SU-DHL-6 (cell line): ENCODE measurements around the gene ADD1.

Source experiments
- EZH2phosphoT487 ChIP-seq: fragments of 200-600 bp; sonication (generic), shearing (Covaris generic); conservative IDR thresholded peaks from 2 replicates; pipeline ENCODE4 v1.6.1; 2018; ENCODE audit warnings: mild to moderate bottlenecking, antibody characterized with exemption, low read length, moderate library complexity, mixed read lengths
- TF ChIP-seq, protein P1 (sequence below): fragments of 200-600 bp; sonication (generic); IDR thresholded peaks from one replicate; pipeline ENCODE4 v1.5.1; 2017; ENCODE audit warnings: antibody characterized with exemption, mild to moderate bottlenecking, low read length, moderate library complexity; ENCODE audit not compliant: insufficient read depth, poor library complexity, severe bottlenecking

DNA sequence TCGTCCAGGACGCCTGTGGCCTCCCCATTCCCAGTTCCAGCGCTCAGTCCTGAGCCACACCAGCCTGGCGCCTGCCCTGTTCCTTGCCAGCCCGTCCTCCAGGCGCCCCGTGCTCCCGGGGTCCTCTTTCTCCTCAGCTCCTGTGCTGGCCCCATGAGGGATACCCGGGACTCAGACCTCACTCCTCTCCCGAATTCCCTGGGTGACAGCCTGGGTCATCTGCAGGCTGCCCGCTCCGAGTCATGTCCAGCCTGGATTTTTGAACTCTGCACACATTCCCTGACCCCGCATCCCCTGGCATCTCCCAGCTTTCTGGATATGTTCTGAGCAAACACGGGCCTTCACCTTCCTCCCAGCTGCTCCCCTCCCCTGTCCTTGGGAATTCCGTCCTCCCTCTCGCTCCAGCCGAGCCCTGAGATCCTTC, 14.9 kb upstream of the ADD1 start:
- TF ChIP-seq, protein P1, sequence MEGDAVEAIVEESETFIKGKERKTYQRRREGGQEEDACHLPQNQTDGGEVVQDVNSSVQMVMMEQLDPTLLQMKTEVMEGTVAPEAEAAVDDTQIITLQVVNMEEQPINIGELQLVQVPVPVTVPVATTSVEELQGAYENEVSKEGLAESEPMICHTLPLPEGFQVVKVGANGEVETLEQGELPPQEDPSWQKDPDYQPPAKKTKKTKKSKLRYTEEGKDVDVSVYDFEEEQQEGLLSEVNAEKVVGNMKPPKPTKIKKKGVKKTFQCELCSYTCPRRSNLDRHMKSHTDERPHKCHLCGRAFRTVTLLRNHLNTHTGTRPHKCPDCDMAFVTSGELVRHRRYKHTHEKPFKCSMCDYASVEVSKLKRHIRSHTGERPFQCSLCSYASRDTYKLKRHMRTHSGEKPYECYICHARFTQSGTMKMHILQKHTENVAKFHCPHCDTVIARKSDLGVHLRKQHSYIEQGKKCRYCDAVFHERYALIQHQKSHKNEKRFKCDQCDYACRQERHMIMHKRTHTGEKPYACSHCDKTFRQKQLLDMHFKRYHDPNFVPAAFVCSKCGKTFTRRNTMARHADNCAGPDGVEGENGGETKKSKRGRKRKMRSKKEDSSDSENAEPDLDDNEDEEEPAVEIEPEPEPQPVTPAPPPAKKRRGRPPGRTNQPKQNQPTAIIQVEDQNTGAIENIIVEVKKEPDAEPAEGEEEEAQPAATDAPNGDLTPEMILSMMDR: no peak
- no peak for TF ChIP-seq EZH2phosphoT487
